ENCODE data around the gene CFL1.

The CFL1 gene

GRCh38 chr11:65817835-65818680 is 39.9 kb downstream of the CFL1 start:
- TF ChIP-seq CTCF (conservative IDR thresholded peaks at IDR 0.05; ENCODE audit: low read depth, low read length), result peak; percentile 91
- no peaks in the 10 kb centered on the region for H3K36me3 ChIP-seq (ENCODE audit: insufficient read depth)
- peak overlapping the region; percentile 98 for H2AFZ ChIP-seq (ENCODE audit: low read depth)
- H3K4me1 ChIP-seq (ENCODE audit: low read depth, poor library complexity, severe bottlenecking), result peaks cover 17% of the 10 kb centered on the region
- H3K4me2 ChIP-seq, result peak overlapping the region; percentile 66
- H3K27ac ChIP-seq, result peak overlapping the region; percentile 65
- H4K20me1 ChIP-seq (ENCODE audit: insufficient read depth), result no peaks in the 10 kb centered on the region
- no peak overlapping the region for H3K4me3 ChIP-seq (IDR thresholded peaks at IDR 0.05; ENCODE audit: insufficient read depth, low read depth, low read length)
- peak overlapping the region; percentile 71 for H3K9ac ChIP-seq
- no peaks in the 10 kb centered on the region for H3K27me3 ChIP-seq (ENCODE audit: insufficient read depth, low read depth)
- no peaks in the 10 kb centered on the region for H3K79me2 ChIP-seq (ENCODE audit: insufficient read depth, low read depth)

GRCh38 chr11:65817312-65817834 is 40.6 kb downstream of the CFL1 start:
- Histone ChIP-seq H3K27me3 (ENCODE audit: insufficient read depth, low read depth) (no peaks in the 10 kb centered on the region), H3K9ac (peak overlapping the region; percentile 71), H3K4me1 (ENCODE audit: low read depth, poor library complexity, severe bottlenecking) (peaks cover 17% of the 10 kb centered on the region), H2AFZ (ENCODE audit: low read depth) (peak overlapping the region; percentile 98), H3K79me2 (ENCODE audit: insufficient read depth, low read depth) (no peaks in the 10 kb centered on the region), H3K36me3 (ENCODE audit: insufficient read depth) (no peaks in the 10 kb centered on the region), H3K27ac (peak overlapping the region; percentile 65; the same call in 1 of the 2 replicates), H3K4me3 (IDR thresholded peaks at IDR 0.05; ENCODE audit: insufficient read depth, low read depth, low read length) (no peak overlapping the region), H4K20me1 (ENCODE audit: insufficient read depth) (no peaks in the 10 kb centered on the region), H3K4me2 (peak overlapping the region; percentile 66)
- no peak for TF ChIP-seq CTCF (conservative IDR thresholded peaks at IDR 0.05; ENCODE audit: low read depth, low read length)

GRCh38 chr11:65816696-65817095 is 41.3 kb downstream of the CFL1 start:
- H3K9ac ChIP-seq, result no peak overlapping the region
- H3K36me3 ChIP-seq (ENCODE audit: insufficient read depth), result no peaks in the 10 kb centered on the region
- H4K20me1 ChIP-seq (ENCODE audit: insufficient read depth), result no peaks in the 10 kb centered on the region
- no peaks in the 10 kb centered on the region for H3K27me3 ChIP-seq (ENCODE audit: insufficient read depth, low read depth)
- H3K4me2 ChIP-seq, result no peak overlapping the region
- no peak for TF ChIP-seq CTCF (conservative IDR thresholded peaks at IDR 0.05; ENCODE audit: low read depth, low read length)
- no peak overlapping the region for H3K27ac ChIP-seq
- H3K4me1 ChIP-seq (ENCODE audit: low read depth, poor library complexity, severe bottlenecking), result peaks cover 17% of the 10 kb centered on the region
- no peaks in the 10 kb centered on the region for H3K79me2 ChIP-seq (ENCODE audit: insufficient read depth, low read depth)
- H3K4me3 ChIP-seq (IDR thresholded peaks at IDR 0.05; ENCODE audit: insufficient read depth, low read depth, low read length), result no peak overlapping the region
- H2AFZ ChIP-seq (ENCODE audit: low read depth), result no peak overlapping the region

- Histone ChIP-seq H3K4me3 (IDR thresholded peaks at IDR 0.05; ENCODE audit: insufficient read depth, low read depth, low read length) (no peak overlapping the region), H3K4me1 (ENCODE audit: low read depth, poor library complexity, severe bottlenecking) (peaks cover 17% of the 10 kb centered on the region), H3K27ac (no peak overlapping the region), H3K79me2 (ENCODE audit: insufficient read depth, low read depth) (no peaks in the 10 kb centered on the region), H4K20me1 (ENCODE audit: insufficient read depth) (no peaks in the 10 kb centered on the region), H3K27me3 (ENCODE audit: insufficient read depth, low read depth) (no peaks in the 10 kb centered on the region), H2AFZ (ENCODE audit: low read depth) (no peak overlapping the region), H3K4me2 (no peak overlapping the region), H3K9ac (no peak overlapping the region), H3K36me3 (ENCODE audit: insufficient read depth) (no peaks in the 10 kb centered on the region)
- no peak for TF ChIP-seq CTCF (conservative IDR thresholded peaks at IDR 0.05; ENCODE audit: low read depth, low read length)
These were observed 42.9 kb downstream of the CFL1 start for GRCh38 chr11:65814986-65815565.

All from KMS-11 (cell line).